GM23338 (cell line): ENCODE data around the gene TBCD. TPM values are rescaled to one million over a fixed set of nuclear protein-coding genes. Genes with fewer than 3 reads are reported as not detected.

ENCODE experiments used
- ATAC-seq: fragments of 200-7000 bp; cut with Tn5 transposase; 3 replicates; pipeline ENCODE4 v1.9.1; 2020
- DNase-seq: peaks from one replicate; pipeline ENCODE4 v3.0.0-alpha.2; 2015; ENCODE audit warnings: low spot score
- H2AFZ ChIP-seq: fragments of 200-600 bp; sonication (generic); 2 replicates; pipeline ENCODE4 v1.8.0; 2016; ENCODE audit warnings: antibody characterized with exemption, mild to moderate bottlenecking, moderate library complexity
- H3F3A ChIP-seq: fragments of 200-600 bp; sonication (generic); replicated peaks from 2 replicates; pipeline ENCODE4 v1.8.0; 2017; ENCODE audit warnings: antibody characterized with exemption, mixed run types, low read depth
- H3K27ac ChIP-seq: fragments of 200-600 bp; sonication (generic); 2 replicates; pipeline ENCODE4 v1.6.1; 2016; ENCODE audit warnings: low read depth
- H3K27me3 ChIP-seq: fragments of 200-600 bp; sonication (generic); 2 replicates; pipeline ENCODE4 v1.8.0; 2016; ENCODE audit warnings: mild to moderate bottlenecking, mixed run types, moderate library complexity; ENCODE audit not compliant: insufficient read depth
- H3K36me3 ChIP-seq: fragments of 200-600 bp; sonication (generic); 2 replicates; pipeline ENCODE4 v1.8.0; 2016; ENCODE audit warnings: mild to moderate bottlenecking; ENCODE audit not compliant: insufficient read depth
- H3K4me1 ChIP-seq: fragments of 200-600 bp; sonication (generic); 2 replicates; pipeline ENCODE4 v1.8.0; 2016; ENCODE audit warnings: mild to moderate bottlenecking, moderate library complexity; ENCODE audit not compliant: insufficient read depth
- H3K4me2 ChIP-seq: fragments of 200-600 bp; sonication (generic); 2 replicates; pipeline ENCODE4 v1.7.1; 2017; ENCODE audit warnings: mixed run types
- H3K4me3 ChIP-seq: fragments of 200-600 bp; sonication (generic); 2 replicates; pipeline ENCODE4 v1.6.1; 2016; ENCODE audit warnings: mixed run types
- H3K79me2 ChIP-seq: fragments of 200-600 bp; sonication (generic); replicated peaks from 2 replicates; pipeline ENCODE4 v1.8.0; 2017; ENCODE audit warnings: mild to moderate bottlenecking; ENCODE audit not compliant: insufficient read depth
- H3K9me2 ChIP-seq: fragments of 200-600 bp; sonication (generic); 2 replicates; pipeline ENCODE4 v1.8.0; 2017; ENCODE audit not compliant: insufficient read depth
- H4K20me1 ChIP-seq: fragments of 200-600 bp; sonication (generic); replicated peaks from 2 replicates; pipeline ENCODE4 v1.8.0; 2017; ENCODE audit warnings: mild to moderate bottlenecking; ENCODE audit not compliant: insufficient read depth
- H3K27ac Mint-ChIP-seq: 2 replicates; pipeline ENCODE4 v1.8.0; 2020; ENCODE audit warnings: inconsistent platforms, mild to moderate bottlenecking, moderate library complexity, mixed read lengths
- H3K27me3 Mint-ChIP-seq: 3 replicates; pipeline ENCODE4 v1.8.0; 2022; ENCODE audit warnings: low read depth, mild to moderate bottlenecking, moderate library complexity, mixed read lengths, inconsistent platforms; ENCODE audit not compliant: insufficient read depth, poor library complexity
- H3K36me3 Mint-ChIP-seq: 3 replicates; pipeline ENCODE4 v1.8.0; 2021; ENCODE audit warnings: low read depth, mild to moderate bottlenecking, inconsistent platforms, moderate library complexity, mixed read lengths
- H3K4me1 Mint-ChIP-seq: 3 replicates; pipeline ENCODE4 v1.8.0; 2020; ENCODE audit warnings: mild to moderate bottlenecking, inconsistent platforms, mixed read lengths
- H3K4me3 Mint-ChIP-seq: 3 replicates; pipeline ENCODE4 v1.8.0; 2021; ENCODE audit warnings: moderate library complexity, mild to moderate bottlenecking, inconsistent platforms, mixed read lengths
- H3K9me3 Mint-ChIP-seq: 3 replicates; pipeline ENCODE4 v1.8.0; 2020; ENCODE audit warnings: moderate library complexity, mild to moderate bottlenecking, inconsistent platforms, mixed read lengths
- CREB1 ChIP-seq: fragments of 250-450 bp; sonication (Bioruptor Pico); IDR thresholded peaks from 2 replicates; pipeline ENCODE4 v1.5.0; 2020; ENCODE audit warnings: low read depth, mild to moderate bottlenecking, moderate library complexity
- CTCF ChIP-seq, 2 experiments: fragments of 200-600 bp in 1 of 2; sonication (generic) in 1 of 2; conservative IDR thresholded peaks; 2 replicates each; pipeline versions ENCODE4 v1.5.1 to v1.6.1; 2016 to 2017; ENCODE audit warnings: antibody characterized with exemption in 2 of 2, low read depth in 2 of 2, mild to moderate bottlenecking in 2 of 2, moderate library complexity in 1 of 2
- ETS1 ChIP-seq: IDR thresholded peaks from 2 replicates; pipeline ENCODE4 v1.6.1; 2016; ENCODE audit warnings: antibody characterized with exemption
- EZH2 ChIP-seq: fragments of 200-600 bp; sonication (generic); IDR thresholded peaks from one replicate; pipeline ENCODE4 v1.8.0; 2017; ENCODE audit warnings: antibody characterized with exemption, mild to moderate bottlenecking, low read depth; ENCODE audit not compliant: unreplicated experiment
- EZH2phosphoT487 ChIP-seq: fragments of 200-600 bp; sonication (generic); IDR thresholded peaks from one replicate; pipeline ENCODE4 v1.8.1; 2018; ENCODE audit warnings: antibody characterized with exemption; ENCODE audit not compliant: unreplicated experiment
- JUNB ChIP-seq: IDR thresholded peaks from one replicate; pipeline ENCODE4 v1.6.1; 2016; ENCODE audit warnings: antibody characterized with exemption; ENCODE audit not compliant: unreplicated experiment
- NANOG ChIP-seq: IDR thresholded peaks from 2 replicates; pipeline ENCODE4 v1.6.1; 2016; ENCODE audit warnings: antibody characterized with exemption, borderline replicate concordance
- POLR2AphosphoS5 ChIP-seq: IDR thresholded peaks from 2 replicates; pipeline ENCODE4 v1.6.1; 2016; ENCODE audit warnings: antibody characterized with exemption, low read depth
- STAT1 ChIP-seq: IDR thresholded peaks from one replicate; pipeline ENCODE4 v1.6.1; 2016; ENCODE audit warnings: antibody characterized with exemption; ENCODE audit not compliant: unreplicated experiment
- ZNF114 ChIP-seq: fragments of 250-450 bp; sonication (Bioruptor Pico); IDR thresholded peaks from 2 replicates; pipeline ENCODE4 v1.5.0; 2020; ENCODE audit warnings: mild to moderate bottlenecking, moderate library complexity
- ZNF331 ChIP-seq: fragments of 250-450 bp; sonication (Bioruptor Pico); IDR thresholded peaks from 2 replicates; pipeline ENCODE4 v1.5.0; 2020; ENCODE audit warnings: low read depth, mild to moderate bottlenecking, moderate library complexity
- ZNF462 ChIP-seq: fragments of 250-450 bp; sonication (Bioruptor Pico); IDR thresholded peaks from 2 replicates; pipeline ENCODE4 v1.5.0; 2020; ENCODE audit warnings: mild to moderate bottlenecking, moderate library complexity
- polyA plus RNA-seq: library from polyadenylated mRNA; unstranded; fragments of >200 nt; fragmentation: Nextera tagmentation; extraction: Ambion mirVana; gene quantifications from 2 replicates; pipeline ENCODE4 v1.2.1, GENCODE V29; 2016
- total RNA-seq: library from RNA; depleted of rRNA; stranded (reverse); fragments of >200 nt; shearing (Covaris generic); gene quantifications from 2 replicates; pipeline ENCODE4 v1.2.3, GENCODE V29; 2014

The TBCD gene
- total and polyA plus RNA-seq, 2 experiments from 2014 or later = 75.0 to 116 TPM

GRCh38 chr17:82736511-82737185, 15.2 kb upstream of the TBCD start (continued):
- TF ChIP-seq ETS1 = no peak
- no peak for TF ChIP-seq NANOG
- no peak for TF ChIP-seq ZNF462

GRCh38 chr17:82737967-82738877, 13.6 kb upstream of the TBCD start:
- Histone ChIP-seq H3K27ac (no peak overlapping the region), H3K4me2 (no peak overlapping the region), H2AFZ (no peak overlapping the region), H3K9me2 (0 out of 2 replicates have a peak, but pooled peaks cover 4% of the 10 kb centered on the region), H3K4me3 (no peak overlapping the region), H3K4me1 (no peaks in the 10 kb centered on the region), H4K20me1 (no peaks in the 10 kb centered on the region), H3F3A (0 out of 2 replicates have a peak, but pooled peaks cover 4% of the 10 kb centered on the region), H3K36me3 (peaks cover 18% of the 10 kb centered on the region), H3K27me3 (peaks cover 4% of the 10 kb centered on the region; the same call in 1 of the 2 replicates), H3K79me2 (no peaks in the 10 kb centered on the region)
- peaks cover 12% of the 10 kb centered on the region for H3K27me3 Mint-ChIP-seq
- H3K9me3 Mint-ChIP-seq = peaks cover 17% of the 10 kb centered on the region
- DNase-seq = no peak
- peaks cover 47% of the 10 kb centered on the region for H3K36me3 Mint-ChIP-seq
- H3K27ac Mint-ChIP-seq = no peak overlapping the region
- H3K4me1 Mint-ChIP-seq = 0 out of 3 replicates have a peak, but pooled peaks cover 4% of the 10 kb centered on the region
- H3K4me3 Mint-ChIP-seq = no peak overlapping the region
- ATAC-seq = no peak
- TF ChIP-seq EZH2 (no peak), ZNF331 (CRISPR knock-in tag) (no peak), NANOG (no peak), STAT1 (no peak), ZNF114 (CRISPR knock-in tag) (no peak), ETS1 (no peak), EZH2phosphoT487 (no peak), CTCF (conservative IDR thresholded peaks at IDR 0.05; ENCODE audit: low read depth in 2 of 2) (no peak), CREB1 (no peak), JUNB (no peak), POLR2AphosphoS5 (no peak)
